HCT116 (cell line): ENCODE measurements around the gene TMEM59L. TPM values are rescaled to one million over a fixed set of nuclear protein-coding genes. Genes with fewer than 3 reads are reported as not detected.
"Not testable (repeated sequence)": the region's sequence is repeated elsewhere in the genome, so short reads cannot be mapped to it uniquely, and the experiment has no call there.

ENCODE experiments used
- ATAC-seq: fragments of 200-7000 bp; cut with Tn5 transposase; 2 replicates; pipeline ENCODE4 v1.9.1; 2020; ENCODE audit warnings: mild to moderate bottlenecking, moderate library complexity
- BruUV-seq: library from RNA; stranded (reverse); fragments of 400-500 nt; replicated peaks from 2 replicates; lab custom pipeline; 2021; lab: Mats Ljungman, UMichigan
- CTCF ChIA-PET: fragments of 300-600 bp; sonication (Branson Sonifier 250); formaldehyde crosslinking; loops from one replicate; lab custom pipeline; 2021; ENCODE audit warnings: antibody characterized with exemption; lab: Charles Lee
- POLR2A ChIA-PET: fragments of 300-600, 350-600 bp; sonication (Branson Sonifier 250); formaldehyde crosslinking; loops from one replicate; lab custom pipeline; 2021; ENCODE audit warnings: antibody characterized with exemption; lab: Charles Lee
- RAD21 ChIA-PET, 2 experiments: fragments of 300-600 bp; sonication (Branson Sonifier 250); formaldehyde crosslinking; loops; one replicate each; lab custom pipeline; 2023; ENCODE audit warnings: low total read pairs in 2 of 2; ENCODE audit not compliant: uncharacterized antibody in 2 of 2, unreplicated experiment in 2 of 2, low non-redundant PET in 1 of 2; lab: Charles Lee
- DNase-seq: peaks from one replicate; pipeline ENCODE4 v3.0.0-alpha.2; 2010; ENCODE audit warnings: low read depth, low spot score
- H2AFZ ChIP-seq: fragments of 200-600 bp; shearing (Covaris generic), sonication (generic); 2 replicates; pipeline ENCODE4 v1.6.1; 2017; ENCODE audit warnings: low read depth, mixed run types, mixed read lengths, antibody characterized with exemption, low read length; ENCODE audit not compliant: poor library complexity, severe bottlenecking
- H3K27ac ChIP-seq: 2 replicates; pipeline ENCODE4 v1.5.1; 2012; ENCODE audit warnings: low read depth, low read length
- H3K27me3 ChIP-seq: fragments of 200-600 bp; sonication (generic); 2 replicates; pipeline ENCODE4 v1.6.1; 2016; ENCODE audit warnings: mixed run types, low read length, mixed read lengths; ENCODE audit not compliant: insufficient read depth
- H3K36me3 ChIP-seq, 2 experiments: fragments of 200-500 bp in 1 of 2; fragments of 200-600 bp in 1 of 2; sonication (Bioruptor generic) in 1 of 2; sonication (generic) in 1 of 2; 2 replicates each; pipeline versions ENCODE4 v1.5.1 to v1.6.1; 2014 to 2016; ENCODE audit warnings: low read length in 2 of 2, inconsistent platforms in 1 of 2, mixed read lengths in 1 of 2, mixed run types in 1 of 2; ENCODE audit not compliant: insufficient read depth in 2 of 2, control insufficient read depth in 1 of 2
- H3K4me1 ChIP-seq, 2 experiments: fragments of 200-600 bp in 1 of 2; sonication (generic) in 1 of 2; 2 replicates each; pipeline versions ENCODE4 v1.5.1 to v1.6.1; 2012 to 2017; ENCODE audit warnings: low read length in 2 of 2, inconsistent platforms in 1 of 2, mild to moderate bottlenecking in 1 of 2, mixed read lengths in 1 of 2, mixed run types in 1 of 2, moderate library complexity in 1 of 2; ENCODE audit not compliant: insufficient read depth in 2 of 2, control insufficient read depth in 1 of 2
- H3K4me2 ChIP-seq: fragments of 200-600 bp; sonication (generic); 2 replicates; pipeline ENCODE4 v1.6.1; 2017; ENCODE audit warnings: mixed run types, low read length, mixed read lengths
- H3K4me3 ChIP-seq, 2 experiments: fragments of 200-600 bp in 1 of 2; sonication (generic) in 1 of 2; replicated peaks in 1 of 2; 2 replicates each; pipeline ENCODE4 v1.5.1; 2011 to 2016; ENCODE audit warnings: low read length in 2 of 2, control low read depth in 1 of 2, low read depth in 1 of 2, mild to moderate bottlenecking in 1 of 2, mixed read lengths in 1 of 2, mixed run types in 1 of 2
- H3K79me2 ChIP-seq: fragments of 200-600 bp; sonication (generic); 2 replicates; pipeline ENCODE4 v1.6.1; 2017; ENCODE audit warnings: mild to moderate bottlenecking, mixed run types, low read length, moderate library complexity, mixed read lengths; ENCODE audit not compliant: insufficient read depth
- H3K9ac ChIP-seq: fragments of 200-600 bp; sonication (generic); 2 replicates; pipeline ENCODE4 v1.6.1; 2016; ENCODE audit warnings: low read length, mixed read lengths
- H3K9me2 ChIP-seq: fragments of 200-600 bp; sonication (generic), shearing (Covaris generic); 2 replicates; pipeline ENCODE4 v1.6.1; 2017; ENCODE audit warnings: mixed run types, mild to moderate bottlenecking, moderate library complexity; ENCODE audit not compliant: insufficient read depth
- H3K9me3 ChIP-seq, 2 experiments: fragments of 200-500 bp in 1 of 2; fragments of 200-600 bp in 1 of 2; sonication (Bioruptor generic) in 1 of 2; sonication (generic) in 1 of 2; 2 replicates each; pipeline ENCODE4 v1.6.1; 2014 to 2017; ENCODE audit warnings: low read length in 2 of 2, mixed read lengths in 2 of 2, inconsistent platforms in 1 of 2, low read depth in 1 of 2, mild to moderate bottlenecking in 1 of 2, mixed run types in 1 of 2, moderate library complexity in 1 of 2; ENCODE audit not compliant: control insufficient read depth in 1 of 2, insufficient read depth in 1 of 2
- H4K20me1 ChIP-seq: fragments of 200-600 bp; sonication (generic), shearing (Covaris generic); 2 replicates; pipeline ENCODE4 v1.6.1; 2017; ENCODE audit warnings: mixed run types, mild to moderate bottlenecking, moderate library complexity; ENCODE audit not compliant: insufficient read depth
- CEBPB ChIP-seq: IDR thresholded peaks from 2 replicates; pipeline ENCODE4 v1.6.1; 2012; ENCODE audit warnings: low read depth
- EGR1 ChIP-seq: IDR thresholded peaks from 2 replicates; pipeline ENCODE4 v1.6.1; 2012; ENCODE audit warnings: low read depth
- EZH2 ChIP-seq: fragments of 200-600 bp; sonication (generic); IDR thresholded peaks from 2 replicates; pipeline ENCODE4 v1.6.1; 2017; ENCODE audit warnings: antibody characterized with exemption, mixed run types
- FOSL1 ChIP-seq: IDR thresholded peaks from 2 replicates; pipeline ENCODE4 v1.6.1; 2012; ENCODE audit warnings: low read depth
- JUND ChIP-seq: IDR thresholded peaks from 2 replicates; pipeline ENCODE4 v1.6.1; 2012
- POLR2A ChIP-seq: IDR thresholded peaks from 2 replicates; pipeline ENCODE4 v1.7.0; 2011; ENCODE audit warnings: borderline replicate concordance; ENCODE audit not compliant: insufficient read depth, insufficient read length; ENCODE audit errors: extremely low read depth
- RAD21 ChIP-seq: IDR thresholded peaks from 2 replicates; pipeline ENCODE4 v1.6.1; 2012; ENCODE audit warnings: low read depth, mild to moderate bottlenecking
- SIN3A ChIP-seq: IDR thresholded peaks from 2 replicates; pipeline ENCODE4 v1.6.1; 2012; ENCODE audit warnings: low read depth
- ZFX ChIP-seq: fragments of 450-650 bp; IDR thresholded peaks from 2 replicates; pipeline ENCODE4 v1.6.1; 2017
- intact Hi-C: fragments of 100-400 bp; cut with micrococcal nuclease; formaldehyde crosslinking; loops from 2 replicates; pipeline ENCODE4 v1.10.0; 2022
- total RNA-seq: library from RNA; stranded (reverse); gene quantifications from one replicate; pipeline ENCODE4 v1.2.1, GENCODE V29; 2021; ENCODE audit not compliant: unreplicated experiment
- TF ChIP-seq, protein P1 (sequence below): IDR thresholded peaks from 2 replicates; pipeline ENCODE4 v1.6.1; 2012
- TF ChIP-seq, protein P2 (sequence below): IDR thresholded peaks from 2 replicates; pipeline ENCODE4 v1.6.1; 2011; ENCODE audit warnings: mild to moderate bottlenecking, low read length, moderate library complexity; ENCODE audit not compliant: insufficient replicate concordance; ENCODE audit errors: extremely low read depth
- TF ChIP-seq, protein P3 (sequence below), 3 experiments: fragments of 200-600 bp in 1 of 3; sonication (generic) in 1 of 3; IDR thresholded peaks in 2 of 3; conservative IDR thresholded peaks in 1 of 3; 2 replicates each; pipeline ENCODE4 v1.5.1; 2012 to 2017; ENCODE audit warnings: low read depth in 2 of 3, low read length in 2 of 3, antibody characterized with exemption in 1 of 3, borderline replicate concordance in 1 of 3, control low read depth in 1 of 3, mild to moderate bottlenecking in 1 of 3, mixed read lengths in 1 of 3, mixed run types in 1 of 3, moderate library complexity in 1 of 3; ENCODE audit not compliant: insufficient read depth in 1 of 3
- TF ChIP-seq, protein P4 (sequence below): IDR thresholded peaks from 2 replicates; pipeline ENCODE4 v1.6.1; 2012

Gene TMEM59L
- total RNA-seq, 1 experiment from 2014 or later = 14.3 TPM

DNA sequence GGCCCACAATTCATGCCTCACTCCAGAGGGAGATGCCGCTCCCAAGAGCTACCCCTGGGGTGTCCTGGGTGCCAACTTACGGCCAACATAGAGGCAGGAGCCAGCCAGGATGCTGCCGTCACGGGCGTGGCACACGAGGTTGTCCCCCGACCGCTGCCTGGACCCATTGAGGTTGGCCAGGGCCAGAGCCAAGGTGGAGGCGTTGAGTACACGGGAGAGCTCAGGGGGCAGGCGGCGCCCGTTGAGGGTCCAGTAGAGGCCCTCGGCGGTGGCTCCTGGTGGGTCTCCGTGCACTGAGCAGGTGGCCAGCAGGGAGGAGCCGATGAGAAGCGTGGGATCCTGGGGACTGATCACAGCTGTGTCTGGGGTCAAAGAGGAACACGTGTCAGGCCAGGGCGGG is 13.2 kb upstream of the TMEM59L start (continued):
- TF ChIP-seq RAD21 (no peak), ZFX (no peak), EZH2 (no peak), JUND (no peak)
- TF ChIP-seq, all 23 proteins: peak for 0

DNA sequence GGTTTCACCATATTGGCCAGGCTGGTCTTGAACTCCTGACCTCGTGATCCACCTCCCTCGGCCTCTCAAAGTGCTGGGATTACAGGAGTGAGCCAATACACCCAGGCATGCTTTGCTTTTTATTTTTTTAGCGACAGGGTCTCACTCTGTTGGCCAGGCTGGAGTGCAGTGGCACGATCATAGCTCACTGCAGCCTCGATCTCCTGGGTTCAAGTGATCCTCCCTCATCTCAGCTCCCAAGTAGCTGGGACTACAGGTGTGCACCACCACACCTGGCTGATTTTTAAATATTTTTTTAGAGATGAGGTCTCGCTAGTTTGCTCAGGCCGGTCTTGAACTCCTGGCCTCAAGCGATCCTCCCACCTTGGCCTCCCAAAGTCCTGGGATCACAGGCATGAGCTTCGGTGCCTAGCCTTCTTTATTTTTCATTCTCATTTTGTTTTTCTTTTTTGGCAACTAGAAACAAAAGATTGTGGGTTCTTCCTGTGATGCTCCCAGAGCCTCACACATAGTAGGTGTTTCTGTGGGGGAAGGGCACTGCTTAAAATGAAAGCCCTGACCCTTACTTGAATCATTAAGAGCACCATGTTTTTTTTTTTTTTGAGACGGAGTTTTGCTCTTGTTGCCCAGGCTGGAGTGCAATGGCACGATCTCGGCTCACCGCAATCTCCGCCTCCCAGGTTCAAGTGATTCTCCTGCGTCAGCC is 11.8 kb upstream of the TMEM59L start:
- H4K20me1 ChIP-seq, H3K9me3 ChIP-seq, H3K9me2 ChIP-seq, H3K79me2 ChIP-seq, H3K4me3 ChIP-seq, intact Hi-C loops, BruUV-seq, H3K9ac ChIP-seq, CTCF ChIA-PET, ATAC-seq, H3K36me3 ChIP-seq, H3K4me1 ChIP-seq, POLR2A ChIA-PET, H2AFZ ChIP-seq, DNase-seq, RAD21 ChIA-PET, H3K27ac ChIP-seq, H3K4me2 ChIP-seq, H3K27me3 ChIP-seq: not testable (repeated sequence)

DNA sequence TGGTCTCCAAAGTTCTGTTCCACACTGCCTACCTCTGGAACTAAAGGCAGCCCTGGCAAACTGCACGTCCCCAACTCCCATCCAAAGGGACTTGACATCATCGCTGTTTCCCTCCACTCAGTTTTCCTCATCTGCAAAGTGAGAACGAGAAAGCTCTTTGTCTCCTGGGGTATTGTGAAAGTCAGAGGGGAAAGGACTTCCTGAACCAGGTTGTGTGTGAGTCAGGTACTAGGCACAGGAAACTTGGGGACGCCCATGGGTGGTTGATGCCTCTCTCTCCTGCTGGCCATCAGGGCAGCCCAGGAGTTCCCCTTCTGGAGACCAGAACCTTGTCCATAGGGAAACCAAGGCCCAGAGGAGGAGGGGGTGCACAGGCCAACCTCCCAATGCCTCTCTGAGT is 10.8 kb upstream of the TMEM59L start:
- no peak overlapping the region for H3K4me3 ChIP-seq
- BruUV-seq = no TSS peak
- intact Hi-C loops = no loop called here

More for the DNA sequence above, 10.8 kb upstream of the TMEM59L start:
- CTCF ChIA-PET = no interaction called here
- no peak overlapping the region for H3K9ac ChIP-seq
- TF ChIP-seq EZH2 = no peak
- TF ChIP-seq, protein P1, sequence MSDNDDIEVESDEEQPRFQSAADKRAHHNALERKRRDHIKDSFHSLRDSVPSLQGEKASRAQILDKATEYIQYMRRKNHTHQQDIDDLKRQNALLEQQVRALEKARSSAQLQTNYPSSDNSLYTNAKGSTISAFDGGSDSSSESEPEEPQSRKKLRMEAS = no peak
- TF ChIP-seq, protein P2, sequence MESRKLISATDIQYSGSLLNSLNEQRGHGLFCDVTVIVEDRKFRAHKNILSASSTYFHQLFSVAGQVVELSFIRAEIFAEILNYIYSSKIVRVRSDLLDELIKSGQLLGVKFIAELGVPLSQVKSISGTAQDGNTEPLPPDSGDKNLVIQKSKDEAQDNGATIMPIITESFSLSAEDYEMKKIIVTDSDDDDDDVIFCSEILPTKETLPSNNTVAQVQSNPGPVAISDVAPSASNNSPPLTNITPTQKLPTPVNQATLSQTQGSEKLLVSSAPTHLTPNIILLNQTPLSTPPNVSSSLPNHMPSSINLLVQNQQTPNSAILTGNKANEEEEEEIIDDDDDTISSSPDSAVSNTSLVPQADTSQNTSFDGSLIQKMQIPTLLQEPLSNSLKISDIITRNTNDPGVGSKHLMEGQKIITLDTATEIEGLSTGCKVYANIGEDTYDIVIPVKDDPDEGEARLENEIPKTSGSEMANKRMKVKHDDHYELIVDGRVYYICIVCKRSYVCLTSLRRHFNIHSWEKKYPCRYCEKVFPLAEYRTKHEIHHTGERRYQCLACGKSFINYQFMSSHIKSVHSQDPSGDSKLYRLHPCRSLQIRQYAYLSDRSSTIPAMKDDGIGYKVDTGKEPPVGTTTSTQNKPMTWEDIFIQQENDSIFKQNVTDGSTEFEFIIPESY = no peak
- TF ChIP-seq SIN3A = no peak
- no peak for TF ChIP-seq RAD21
- TF ChIP-seq POLR2A = no peak
- TF ChIP-seq CEBPB = no peak
- TF ChIP-seq, protein P3, sequence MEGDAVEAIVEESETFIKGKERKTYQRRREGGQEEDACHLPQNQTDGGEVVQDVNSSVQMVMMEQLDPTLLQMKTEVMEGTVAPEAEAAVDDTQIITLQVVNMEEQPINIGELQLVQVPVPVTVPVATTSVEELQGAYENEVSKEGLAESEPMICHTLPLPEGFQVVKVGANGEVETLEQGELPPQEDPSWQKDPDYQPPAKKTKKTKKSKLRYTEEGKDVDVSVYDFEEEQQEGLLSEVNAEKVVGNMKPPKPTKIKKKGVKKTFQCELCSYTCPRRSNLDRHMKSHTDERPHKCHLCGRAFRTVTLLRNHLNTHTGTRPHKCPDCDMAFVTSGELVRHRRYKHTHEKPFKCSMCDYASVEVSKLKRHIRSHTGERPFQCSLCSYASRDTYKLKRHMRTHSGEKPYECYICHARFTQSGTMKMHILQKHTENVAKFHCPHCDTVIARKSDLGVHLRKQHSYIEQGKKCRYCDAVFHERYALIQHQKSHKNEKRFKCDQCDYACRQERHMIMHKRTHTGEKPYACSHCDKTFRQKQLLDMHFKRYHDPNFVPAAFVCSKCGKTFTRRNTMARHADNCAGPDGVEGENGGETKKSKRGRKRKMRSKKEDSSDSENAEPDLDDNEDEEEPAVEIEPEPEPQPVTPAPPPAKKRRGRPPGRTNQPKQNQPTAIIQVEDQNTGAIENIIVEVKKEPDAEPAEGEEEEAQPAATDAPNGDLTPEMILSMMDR (IDR thresholded peaks at IDR 0.05 in 2 of 3, conservative IDR thresholded peaks at IDR 0.05 in 1 of 3; ENCODE audit: borderline replicate concordance in 1 of 3, insufficient read depth in 1 of 3, low read depth in 2 of 3, low read length in 2 of 3) = no peak
- TF ChIP-seq FOSL1 = no peak
- TF ChIP-seq EGR1 = no peak
- no peak for TF ChIP-seq ZFX
- TF ChIP-seq, protein P4, sequence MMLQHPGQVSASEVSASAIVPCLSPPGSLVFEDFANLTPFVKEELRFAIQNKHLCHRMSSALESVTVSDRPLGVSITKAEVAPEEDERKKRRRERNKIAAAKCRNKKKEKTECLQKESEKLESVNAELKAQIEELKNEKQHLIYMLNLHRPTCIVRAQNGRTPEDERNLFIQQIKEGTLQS = no peak
- H4K20me1 ChIP-seq = no peaks in the 10 kb centered on the region
- POLR2A ChIA-PET = no interaction called here
- ATAC-seq (no peak), DNase-seq (no peak)
- RAD21 ChIA-PET = no interaction called here
- H3K27ac ChIP-seq = no peak overlapping the region
- H3K9me3 ChIP-seq = no peaks in the 10 kb centered on the region
- H3K36me3 ChIP-seq = no peaks in the 10 kb centered on the region
- peaks cover 5 to 6% of the 10 kb centered on the region in 2 experiments; a peak in 2 of 4 replicates for H3K4me1 ChIP-seq
- no peak overlapping the region for H2AFZ ChIP-seq
- H3K4me2 ChIP-seq = no peak overlapping the region
- H3K79me2 ChIP-seq = no peaks in the 10 kb centered on the region
- H3K9me2 ChIP-seq = no peaks in the 10 kb centered on the region
- H3K27me3 ChIP-seq = no peaks in the 10 kb centered on the region
